Measurements from ENCODE around the gene SMC4.
A peak's percentile ranks its signal among the peaks of the same experiment; 100 is the strongest.
"Not testable (repeated sequence)": the region's sequence is repeated elsewhere in the genome, so short reads cannot be mapped to it uniquely, and the experiment has no call there.

SMC4 gene

GRCh38 chr3:160448845-160449635 is 49.6 kb downstream of the SMC4 start:
- DNase-seq: peak; percentile 65

- DNase-seq: peak; percentile 87
Measured at GRCh38 chr3:160449636-160450598, 50.5 kb downstream of the SMC4 start, which contains the start of gene TRIM59. Gene TRIM59, minus strand, starts transcription at chr3:160449786. Its CDS starts 10,603 bp downstream, at chr3:160439183.

GRCh38 chr3:160450846-160451245 is 51.4 kb downstream of the SMC4 start:
- DNase-seq: no peak

GRCh38 chr3:160451602-160452001 is 52.2 kb downstream of the SMC4 start:
- no peak for DNase-seq

GRCh38 chr3:160452251-160452650 is 52.8 kb downstream of the SMC4 start:
- not testable (repeated sequence) for DNase-seq

GRCh38 chr3:160454995-160455394 is 55.5 kb downstream of the SMC4 start:
- DNase-seq: peak; percentile 44

- DNase-seq: no peak
Measured at GRCh38 chr3:160455846-160456245, 56.4 kb downstream of the SMC4 start.

GRCh38 chr3:160458151-160458550 is 58.7 kb downstream of the SMC4 start:
- DNase-seq: no peak

GRCh38 chr3:160459450-160459970 is 60.1 kb downstream of the SMC4 start:
- DNase-seq: no peak

- no peak for DNase-seq
Measured at GRCh38 chr3:160460033-160460432, 60.6 kb downstream of the SMC4 start.

GRCh38 chr3:160464321-160464720 is 64.9 kb downstream of the SMC4 start:
- DNase-seq: no peak

GRCh38 chr3:160464971-160465370 is 65.5 kb downstream of the SMC4 start:
- DNase-seq: no peak

GRCh38 chr3:160470181-160470580 is 70.7 kb downstream of the SMC4 start:
- no peak for DNase-seq

- no peak for DNase-seq
Measured at GRCh38 chr3:160471892-160472291, 72.4 kb downstream of the SMC4 start.

- no peak for DNase-seq
Measured at GRCh38 chr3:160472344-160472743, 72.9 kb downstream of the SMC4 start.

GRCh38 chr3:160473221-160473620 is 73.8 kb downstream of the SMC4 start:
- no peak for DNase-seq

- no peak for DNase-seq
Measured at GRCh38 chr3:160473978-160474377, 74.5 kb downstream of the SMC4 start.

GRCh38 chr3:160474416-160474838 is 75.0 kb downstream of the SMC4 start:
- DNase-seq: no peak

GRCh38 chr3:160475153-160475552 is 75.7 kb downstream of the SMC4 start:
- DNase-seq: no peak

GRCh38 chr3:160475884-160476283 is 76.4 kb downstream of the SMC4 start:
- DNase-seq: no peak

- no peak for DNase-seq
Measured at GRCh38 chr3:160477750-160478149, 78.3 kb downstream of the SMC4 start.

- DNase-seq: no peak
Measured at GRCh38 chr3:160478338-160478737, 78.9 kb downstream of the SMC4 start.

- DNase-seq: no peak
Measured at GRCh38 chr3:160479376-160479775, 79.9 kb downstream of the SMC4 start.

Data from NCI-H345 (cell line).